Measurements from ENCODE around the gene IKBKE. TPM values are rescaled to one million over a fixed set of nuclear protein-coding genes. Genes with fewer than 3 reads are reported as not detected.
"Not testable (repeated sequence)": the region's sequence is repeated elsewhere in the genome, so short reads cannot be mapped to it uniquely, and the experiment has no call there.

The IKBKE gene
- total and polyA plus RNA-seq, 2 donors, result 17.1 to 23.9 TPM

- Histone ChIP-seq H3K27me3 (ENCODE audit: control insufficient read depth in 2 of 2, insufficient read depth in 1 of 2, low read length in 1 of 2) (no peaks in the 10 kb centered on the region), H3K36me3 (ENCODE audit: control insufficient read depth in 2 of 2, insufficient read depth in 2 of 2, low read length in 1 of 2) (peaks cover 72 to 92% of the 10 kb centered on the region in 2 donors), H3K9me3 (ENCODE audit: control insufficient read depth in 2 of 2, insufficient read depth in 1 of 2, low read length in 1 of 2) (no peaks in the 10 kb centered on the region), H3K4me1 (ENCODE audit: control insufficient read depth in 2 of 2, insufficient read depth in 2 of 2, low read length in 2 of 2) (peaks cover 5 to 21% of the 10 kb centered on the region in 2 donors), H3K4me3 (ENCODE audit: low read length in 2 of 2) (no peak overlapping the region), H3K27ac (ENCODE audit: low read depth in 1 of 2, low read length in 1 of 2) (no peak overlapping the region)
- WGBS, result 99% methylated on average over 5 of the region's 5 CpGs
- DNase-seq (ENCODE audit: low read depth in 6 of 9, low spot score in 9 of 9), result no peak
Measured at GRCh38 chr1:206477110-206477509, 6.8 kb downstream of the IKBKE start.

GRCh38 chr1:206477581-206478380 is 7.5 kb downstream of the IKBKE start:
- no peaks in the 10 kb centered on the region for H3K9me3 ChIP-seq (ENCODE audit: control insufficient read depth in 2 of 2, insufficient read depth in 1 of 2, low read length in 1 of 2)
- H3K27ac ChIP-seq (ENCODE audit: low read depth in 1 of 2, low read length in 1 of 2), result no peak overlapping the region
- no peak overlapping the region for H3K4me3 ChIP-seq (ENCODE audit: low read length in 2 of 2)
- no peak for DNase-seq (ENCODE audit: low read depth in 6 of 9, low spot score in 9 of 9)
- WGBS, result 96% methylated on average over 21 of the region's 21 CpGs
- peaks cover 79 to 94% of the 10 kb centered on the region in 2 donors for H3K36me3 ChIP-seq (ENCODE audit: control insufficient read depth in 2 of 2, insufficient read depth in 2 of 2, low read length in 1 of 2)
- peaks cover 0 to 15% of the 10 kb centered on the region in 2 donors for H3K4me1 ChIP-seq (ENCODE audit: control insufficient read depth in 2 of 2, insufficient read depth in 2 of 2, low read length in 2 of 2)
- no peaks in the 10 kb centered on the region for H3K27me3 ChIP-seq (ENCODE audit: control insufficient read depth in 2 of 2, insufficient read depth in 1 of 2, low read length in 1 of 2)

- H3K4me1 ChIP-seq (ENCODE audit: control insufficient read depth in 2 of 2, insufficient read depth in 2 of 2, low read length in 2 of 2), result peaks cover 0 to 10% of the 10 kb centered on the region in 2 donors
- H3K9me3 ChIP-seq (ENCODE audit: control insufficient read depth in 2 of 2, insufficient read depth in 1 of 2, low read length in 1 of 2), result no peaks in the 10 kb centered on the region
- H3K27ac ChIP-seq (ENCODE audit: low read depth in 1 of 2, low read length in 1 of 2), result no peak overlapping the region
- no peak for DNase-seq (ENCODE audit: low read depth in 6 of 9, low spot score in 9 of 9)
- peaks cover 80 to 95% of the 10 kb centered on the region in 2 donors for H3K36me3 ChIP-seq (ENCODE audit: control insufficient read depth in 2 of 2, insufficient read depth in 2 of 2, low read length in 1 of 2)
- H3K4me3 ChIP-seq (ENCODE audit: low read length in 2 of 2), result no peak overlapping the region
- no peaks in the 10 kb centered on the region for H3K27me3 ChIP-seq (ENCODE audit: control insufficient read depth in 2 of 2, insufficient read depth in 1 of 2, low read length in 1 of 2)
- over 99% methylated on average over 11 of the region's 11 CpGs for WGBS
Measured at GRCh38 chr1:206478746-206479145, 8.5 kb downstream of the IKBKE start.

GRCh38 chr1:206479183-206480125 is 9.2 kb downstream of the IKBKE start:
- Histone ChIP-seq H3K27me3 (ENCODE audit: control insufficient read depth in 2 of 2, insufficient read depth in 1 of 2, low read length in 1 of 2) (no peaks in the 10 kb centered on the region), H3K9me3 (ENCODE audit: control insufficient read depth in 2 of 2, insufficient read depth in 1 of 2, low read length in 1 of 2) (no peaks in the 10 kb centered on the region), H3K27ac (ENCODE audit: low read depth in 1 of 2, low read length in 1 of 2) (no peak overlapping the region), H3K36me3 (ENCODE audit: control insufficient read depth in 2 of 2, insufficient read depth in 2 of 2, low read length in 1 of 2) (peaks cover 73 to 95% of the 10 kb centered on the region in 2 donors), H3K4me1 (ENCODE audit: control insufficient read depth in 2 of 2, insufficient read depth in 2 of 2, low read length in 2 of 2) (peaks cover 0 to 10% of the 10 kb centered on the region in 2 donors), H3K4me3 (ENCODE audit: low read length in 2 of 2) (no peak overlapping the region)
- DNase-seq (ENCODE audit: low read depth in 6 of 9, low spot score in 9 of 9), result peak in 6 of 9 donors; percentile 57 to 83 (median 68)
- WGBS, result 87% methylated on average over 14 of the region's 14 CpGs

- Histone ChIP-seq H3K36me3 (ENCODE audit: control insufficient read depth in 2 of 2, insufficient read depth in 2 of 2, low read length in 1 of 2) (peaks cover 74 to 94% of the 10 kb centered on the region in 2 donors), H3K9me3 (ENCODE audit: control insufficient read depth in 2 of 2, insufficient read depth in 1 of 2, low read length in 1 of 2) (no peaks in the 10 kb centered on the region), H3K27ac (ENCODE audit: low read depth in 1 of 2, low read length in 1 of 2) (no peak overlapping the region), H3K4me3 (ENCODE audit: low read length in 2 of 2) (no peak overlapping the region), H3K27me3 (ENCODE audit: control insufficient read depth in 2 of 2, insufficient read depth in 1 of 2, low read length in 1 of 2) (no peaks in the 10 kb centered on the region), H3K4me1 (ENCODE audit: control insufficient read depth in 2 of 2, insufficient read depth in 2 of 2, low read length in 2 of 2) (peaks cover 0 to 10% of the 10 kb centered on the region in 2 donors)
- 97% methylated on average over 8 of the region's 8 CpGs for WGBS
- no peak for DNase-seq (ENCODE audit: low read depth in 6 of 9, low spot score in 9 of 9)
Measured at GRCh38 chr1:206480211-206480610, 9.9 kb downstream of the IKBKE start.

DNA sequence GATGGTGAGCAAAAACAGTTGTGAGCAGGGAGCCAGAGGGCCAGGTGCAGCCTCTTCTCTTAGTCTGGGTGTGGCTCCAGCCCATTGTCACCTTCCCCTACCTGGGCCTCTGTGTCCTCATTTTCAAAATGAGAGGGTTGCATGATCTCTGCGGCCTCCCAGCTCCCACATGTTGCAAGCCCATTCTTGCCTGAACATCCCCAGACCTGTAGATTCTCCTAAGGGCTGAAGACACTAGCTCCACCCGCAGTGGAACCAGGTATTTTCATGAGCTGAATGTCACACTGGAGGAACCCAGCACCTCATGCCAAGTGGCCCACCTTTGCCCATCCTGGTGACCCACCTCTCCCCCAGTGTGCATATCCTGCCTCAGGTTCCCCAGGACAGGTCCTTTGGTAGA is 12.3 kb downstream of the IKBKE start:
- H3K9me3 ChIP-seq (ENCODE audit: control insufficient read depth in 2 of 2, insufficient read depth in 1 of 2, low read length in 1 of 2), result no peaks in the 10 kb centered on the region

DNA sequence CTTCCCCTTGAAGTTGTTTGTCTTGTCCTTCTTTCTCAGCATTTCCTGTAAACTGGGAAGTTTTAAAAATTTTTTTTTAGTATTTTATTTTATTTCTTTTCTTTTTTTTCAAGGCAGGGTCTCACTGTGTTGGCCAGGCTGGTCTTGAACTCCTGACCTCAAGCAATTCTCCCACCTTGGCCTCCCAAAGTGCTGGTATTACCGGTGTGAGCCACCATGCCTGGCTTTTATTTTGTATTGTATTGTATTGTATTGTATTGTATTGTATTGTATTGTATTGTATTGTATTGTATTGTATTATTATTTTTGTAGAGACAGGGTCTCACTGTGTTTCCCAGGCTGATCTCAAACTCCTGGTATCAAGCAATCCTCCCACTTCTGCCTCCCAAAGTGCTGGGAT is 13.6 kb downstream of the IKBKE start:
- H3K4me3 ChIP-seq (ENCODE audit: low read length in 2 of 2); DNase-seq (ENCODE audit: low read depth in 6 of 9, low spot score in 9 of 9); H3K9me3 ChIP-seq (ENCODE audit: control insufficient read depth in 2 of 2, insufficient read depth in 1 of 2, low read length in 1 of 2); H3K27me3 ChIP-seq (ENCODE audit: control insufficient read depth in 2 of 2, insufficient read depth in 1 of 2, low read length in 1 of 2); H3K27ac ChIP-seq (ENCODE audit: low read depth in 1 of 2, low read length in 1 of 2); H3K4me1 ChIP-seq (ENCODE audit: control insufficient read depth in 2 of 2, insufficient read depth in 2 of 2, low read length in 2 of 2): not testable (repeated sequence)
- WGBS, result 99% methylated on average over 1 of the region's 1 CpG
- H3K36me3 ChIP-seq (ENCODE audit: control insufficient read depth in 2 of 2, insufficient read depth in 2 of 2, low read length in 1 of 2), result peaks cover 70 to 90% of the 10 kb centered on the region in 2 donors

More for the DNA sequence above, 12.3 kb downstream of the IKBKE start:
- H3K27ac ChIP-seq (ENCODE audit: low read depth in 1 of 2, low read length in 1 of 2), result no peak overlapping the region
- H3K4me3 ChIP-seq (ENCODE audit: low read length in 2 of 2), result no peak overlapping the region
- 93% methylated on average over 2 of the region's 2 CpGs for WGBS
- H3K36me3 ChIP-seq (ENCODE audit: control insufficient read depth in 2 of 2, insufficient read depth in 2 of 2, low read length in 1 of 2), result peaks cover 73 to 91% of the 10 kb centered on the region in 2 donors
- no peak for DNase-seq (ENCODE audit: low read depth in 6 of 9, low spot score in 9 of 9)
- H3K4me1 ChIP-seq (ENCODE audit: control insufficient read depth in 2 of 2, insufficient read depth in 2 of 2, low read length in 2 of 2), result peaks cover 0 to 10% of the 10 kb centered on the region in 2 donors
- H3K27me3 ChIP-seq (ENCODE audit: control insufficient read depth in 2 of 2, insufficient read depth in 1 of 2, low read length in 1 of 2), result no peaks in the 10 kb centered on the region

- H3K27ac ChIP-seq (ENCODE audit: low read depth in 1 of 2, low read length in 1 of 2), result no peak overlapping the region
- no peaks in the 10 kb centered on the region for H3K9me3 ChIP-seq (ENCODE audit: control insufficient read depth in 2 of 2, insufficient read depth in 1 of 2, low read length in 1 of 2)
- DNase-seq (ENCODE audit: low read depth in 6 of 9, low spot score in 9 of 9), result no peak
- peaks cover 0 to 6% of the 10 kb centered on the region in 2 donors for H3K4me1 ChIP-seq (ENCODE audit: control insufficient read depth in 2 of 2, insufficient read depth in 2 of 2, low read length in 2 of 2)
- H3K27me3 ChIP-seq (ENCODE audit: control insufficient read depth in 2 of 2, insufficient read depth in 1 of 2, low read length in 1 of 2), result no peaks in the 10 kb centered on the region
- 99% methylated on average over 10 of the region's 10 CpGs for WGBS
- no peak overlapping the region for H3K4me3 ChIP-seq (ENCODE audit: low read length in 2 of 2)
- H3K36me3 ChIP-seq (ENCODE audit: control insufficient read depth in 2 of 2, insufficient read depth in 2 of 2, low read length in 1 of 2), result peaks cover 63 to 86% of the 10 kb centered on the region in 2 donors
Measured at GRCh38 chr1:206484901-206485300, 14.6 kb downstream of the IKBKE start.

All from thymus (tissue), 11 donors.